Neural cell (in vitro differentiated cells): ENCODE data around the gene AQP4.

Experiments used
- EP300 ChIP-seq: fragments of 450-650 bp; conservative IDR thresholded peaks from 2 replicates; pipeline ENCODE4 v1.6.1; 2014; ENCODE audit warnings: antibody characterized with exemption, mild to moderate bottlenecking, moderate library complexity; ENCODE audit not compliant: poor library complexity, severe bottlenecking
- MXI1 ChIP-seq: fragments of 450-650 bp; conservative IDR thresholded peaks from 2 replicates; pipeline ENCODE4 v1.6.1; 2014; ENCODE audit warnings: antibody characterized with exemption, mild to moderate bottlenecking; ENCODE audit not compliant: poor library complexity, severe bottlenecking
- POLR2AphosphoS5 ChIP-seq: IDR thresholded peaks from 2 replicates; pipeline ENCODE4 v1.6.1; 2012
- RAD21 ChIP-seq: fragments of 450-650 bp; conservative IDR thresholded peaks from 2 replicates; pipeline ENCODE4 v1.6.1; 2014; ENCODE audit warnings: antibody characterized with exemption, mild to moderate bottlenecking, moderate library complexity
- TAF1 ChIP-seq: IDR thresholded peaks from 2 replicates; pipeline ENCODE4 v1.6.1; 2012; ENCODE audit warnings: low read depth
- TF ChIP-seq, protein P1 (sequence below): fragments of 450-650 bp; IDR thresholded peaks from 2 replicates; pipeline ENCODE4 v1.5.1; 2014; ENCODE audit warnings: antibody characterized with exemption, mild to moderate bottlenecking, moderate library complexity; ENCODE audit not compliant: poor library complexity, severe bottlenecking
- TF ChIP-seq, protein P2 (sequence below): IDR thresholded peaks from 2 replicates; pipeline ENCODE4 v1.6.1; 2012; ENCODE audit warnings: borderline replicate concordance

GRCh38 chr18:26806224-26806623, 59.3 kb downstream of the AQP4 start:
- TF ChIP-seq, protein P1, sequence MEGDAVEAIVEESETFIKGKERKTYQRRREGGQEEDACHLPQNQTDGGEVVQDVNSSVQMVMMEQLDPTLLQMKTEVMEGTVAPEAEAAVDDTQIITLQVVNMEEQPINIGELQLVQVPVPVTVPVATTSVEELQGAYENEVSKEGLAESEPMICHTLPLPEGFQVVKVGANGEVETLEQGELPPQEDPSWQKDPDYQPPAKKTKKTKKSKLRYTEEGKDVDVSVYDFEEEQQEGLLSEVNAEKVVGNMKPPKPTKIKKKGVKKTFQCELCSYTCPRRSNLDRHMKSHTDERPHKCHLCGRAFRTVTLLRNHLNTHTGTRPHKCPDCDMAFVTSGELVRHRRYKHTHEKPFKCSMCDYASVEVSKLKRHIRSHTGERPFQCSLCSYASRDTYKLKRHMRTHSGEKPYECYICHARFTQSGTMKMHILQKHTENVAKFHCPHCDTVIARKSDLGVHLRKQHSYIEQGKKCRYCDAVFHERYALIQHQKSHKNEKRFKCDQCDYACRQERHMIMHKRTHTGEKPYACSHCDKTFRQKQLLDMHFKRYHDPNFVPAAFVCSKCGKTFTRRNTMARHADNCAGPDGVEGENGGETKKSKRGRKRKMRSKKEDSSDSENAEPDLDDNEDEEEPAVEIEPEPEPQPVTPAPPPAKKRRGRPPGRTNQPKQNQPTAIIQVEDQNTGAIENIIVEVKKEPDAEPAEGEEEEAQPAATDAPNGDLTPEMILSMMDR: no peak
- no peak for TF ChIP-seq POLR2AphosphoS5
- TF ChIP-seq RAD21: no peak
- no peak for TF ChIP-seq EP300
- TF ChIP-seq, protein P2, sequence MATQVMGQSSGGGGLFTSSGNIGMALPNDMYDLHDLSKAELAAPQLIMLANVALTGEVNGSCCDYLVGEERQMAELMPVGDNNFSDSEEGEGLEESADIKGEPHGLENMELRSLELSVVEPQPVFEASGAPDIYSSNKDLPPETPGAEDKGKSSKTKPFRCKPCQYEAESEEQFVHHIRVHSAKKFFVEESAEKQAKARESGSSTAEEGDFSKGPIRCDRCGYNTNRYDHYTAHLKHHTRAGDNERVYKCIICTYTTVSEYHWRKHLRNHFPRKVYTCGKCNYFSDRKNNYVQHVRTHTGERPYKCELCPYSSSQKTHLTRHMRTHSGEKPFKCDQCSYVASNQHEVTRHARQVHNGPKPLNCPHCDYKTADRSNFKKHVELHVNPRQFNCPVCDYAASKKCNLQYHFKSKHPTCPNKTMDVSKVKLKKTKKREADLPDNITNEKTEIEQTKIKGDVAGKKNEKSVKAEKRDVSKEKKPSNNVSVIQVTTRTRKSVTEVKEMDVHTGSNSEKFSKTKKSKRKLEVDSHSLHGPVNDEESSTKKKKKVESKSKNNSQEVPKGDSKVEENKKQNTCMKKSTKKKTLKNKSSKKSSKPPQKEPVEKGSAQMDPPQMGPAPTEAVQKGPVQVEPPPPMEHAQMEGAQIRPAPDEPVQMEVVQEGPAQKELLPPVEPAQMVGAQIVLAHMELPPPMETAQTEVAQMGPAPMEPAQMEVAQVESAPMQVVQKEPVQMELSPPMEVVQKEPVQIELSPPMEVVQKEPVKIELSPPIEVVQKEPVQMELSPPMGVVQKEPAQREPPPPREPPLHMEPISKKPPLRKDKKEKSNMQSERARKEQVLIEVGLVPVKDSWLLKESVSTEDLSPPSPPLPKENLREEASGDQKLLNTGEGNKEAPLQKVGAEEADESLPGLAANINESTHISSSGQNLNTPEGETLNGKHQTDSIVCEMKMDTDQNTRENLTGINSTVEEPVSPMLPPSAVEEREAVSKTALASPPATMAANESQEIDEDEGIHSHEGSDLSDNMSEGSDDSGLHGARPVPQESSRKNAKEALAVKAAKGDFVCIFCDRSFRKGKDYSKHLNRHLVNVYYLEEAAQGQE: no peak
- no peak for TF ChIP-seq MXI1
- TF ChIP-seq TAF1: no peak
